Fibroblast of lung (primary cell): ENCODE data around the gene CIB2. TPM values are rescaled to one million over a fixed set of nuclear protein-coding genes. Genes with fewer than 3 reads are reported as not detected.

Experiments used
- DNase-seq, 2 donors: peaks; one replicate each; pipeline versions ENCODE4 v3.0.0 to v3.0.0-alpha.2; 2010; ENCODE audit warnings: low read depth in 2 of 2
- H2AFZ ChIP-seq: 2 replicates; pipeline ENCODE4 v1.5.1; 2012; ENCODE audit warnings: low read length, control low read depth, inconsistent platforms
- H3K27ac ChIP-seq: 2 replicates; pipeline ENCODE4 v1.5.1; 2011; ENCODE audit warnings: low read length, control low read depth; ENCODE audit not compliant: insufficient read depth
- H3K27me3 ChIP-seq: 2 replicates; pipeline ENCODE4 v1.5.1; 2011; ENCODE audit warnings: mild to moderate bottlenecking, low read length; ENCODE audit not compliant: control insufficient read depth, insufficient read depth
- H3K36me3 ChIP-seq: 2 replicates; pipeline ENCODE4 v1.5.1; 2011; ENCODE audit warnings: low read length; ENCODE audit not compliant: control insufficient read depth, insufficient read depth
- H3K4me1 ChIP-seq: 2 replicates; pipeline ENCODE4 v1.5.1; 2011; ENCODE audit warnings: low read length; ENCODE audit not compliant: control insufficient read depth, insufficient read depth; ENCODE audit errors: extremely low read depth
- H3K4me2 ChIP-seq: 2 replicates; pipeline ENCODE4 v1.5.1; 2011; ENCODE audit warnings: low read length, control low read depth; ENCODE audit not compliant: insufficient read depth; ENCODE audit errors: extremely low read depth
- H3K4me3 ChIP-seq, 4 experiments: fragments of 200-600 bp in 1 of 4; sonication (generic) in 1 of 4; replicated peaks in 1 of 4; 2 replicates each; pipeline ENCODE4 v1.5.1; 2011 to 2016; ENCODE audit warnings: low read length in 4 of 4, low read depth in 3 of 4, mild to moderate bottlenecking in 3 of 4, control low read depth in 2 of 4, inconsistent platforms in 1 of 4, mixed read lengths in 1 of 4; ENCODE audit not compliant: insufficient read depth in 1 of 4; ENCODE audit errors: control extremely low read depth in 1 of 4
- H3K79me2 ChIP-seq: 2 replicates; pipeline ENCODE4 v1.5.1; 2012; ENCODE audit warnings: mild to moderate bottlenecking, low read length, inconsistent platforms; ENCODE audit not compliant: control insufficient read depth, insufficient read depth
- H3K9ac ChIP-seq: 2 replicates; pipeline ENCODE4 v1.5.1; 2011; ENCODE audit warnings: mild to moderate bottlenecking, low read length, control low read depth; ENCODE audit not compliant: insufficient read depth
- H3K9me3 ChIP-seq: 2 replicates; pipeline ENCODE4 v1.5.1; 2012; ENCODE audit warnings: low read depth, low read length; ENCODE audit not compliant: control insufficient read depth, insufficient read depth
- H4K20me1 ChIP-seq: 2 replicates; pipeline ENCODE4 v1.5.1; 2011; ENCODE audit warnings: low read length; ENCODE audit not compliant: control insufficient read depth, insufficient read depth; ENCODE audit errors: extremely low read depth
- CTCF ChIP-seq, 2 donors: IDR thresholded peaks in 1 of 2; conservative IDR thresholded peaks in 1 of 2; 1 replicate in 1 of 2; 2 replicates in 1 of 2; pipeline ENCODE4 v1.5.1; 2011 to 2012; ENCODE audit warnings: low read length in 2 of 2, control low read depth in 1 of 2, inconsistent platforms in 1 of 2, low read depth in 1 of 2, mild to moderate bottlenecking in 1 of 2
- EZH2 ChIP-seq: IDR thresholded peaks from 2 replicates; pipeline ENCODE4 v1.5.1; 2012; ENCODE audit warnings: low read length, control low read depth, mild to moderate bottlenecking; ENCODE audit errors: missing control alignments
- polyA plus RNA-seq, 2 donors: library from polyadenylated mRNA; depleted of rRNA in 1 of 2; stranded (reverse) in 1 of 2; unstranded in 1 of 2; fragments of >200 nt; gene quantifications; 2 replicates each; pipeline ENCODE4 v1.2.1, GENCODE V29; 2011 to 2012; ENCODE audit warnings: missing spikeins in 1 of 2
- total RNA-seq: library from RNA; depleted of rRNA; stranded (reverse); fragments of >200 nt; gene quantifications from 2 replicates; pipeline ENCODE4 v1.2.1, GENCODE V29; 2014

The CIB2 gene
- total and polyA plus RNA-seq, 2 donors (not counting 1 experiment from before 2014, with no cell fraction given) = 3.1 to 4.2 TPM

- no peaks in the 10 kb centered on the region for H3K9me3 ChIP-seq
- DNase-seq = no peak
- no peak for TF ChIP-seq EZH2
- TF ChIP-seq CTCF (conservative IDR thresholded peaks at IDR 0.05 in 1 of 2, IDR thresholded peaks at IDR 0.05 in 1 of 2; ENCODE audit: low read depth in 1 of 2, low read length in 2 of 2) = no peak
Observed at GRCh38 chr15:78104119-78104479, 27.1 kb downstream of the CIB2 start.

GRCh38 chr15:78103406-78104118 is 27.7 kb downstream of the CIB2 start:
- H3K4me2 ChIP-seq = no peak overlapping the region
- TF ChIP-seq EZH2 = no peak
- TF ChIP-seq CTCF (conservative IDR thresholded peaks at IDR 0.05 in 1 of 2, IDR thresholded peaks at IDR 0.05 in 1 of 2; ENCODE audit: low read depth in 1 of 2, low read length in 2 of 2) = no peak
- H3K27ac ChIP-seq = no peak overlapping the region
- H4K20me1 ChIP-seq = no peaks in the 10 kb centered on the region
- no peaks in the 10 kb centered on the region for H3K9me3 ChIP-seq
- H3K36me3 ChIP-seq = no peaks in the 10 kb centered on the region
- H2AFZ ChIP-seq = no peak overlapping the region
- H3K4me3 ChIP-seq = no peak overlapping the region
- no peak for DNase-seq
- no peaks in the 10 kb centered on the region for H3K27me3 ChIP-seq
- no peaks in the 10 kb centered on the region for H3K79me2 ChIP-seq
- H3K9ac ChIP-seq = no peak overlapping the region
- peaks cover 3% of the 10 kb centered on the region for H3K4me1 ChIP-seq

More at GRCh38 chr15:78104119-78104479, 27.1 kb downstream of the CIB2 start:
- no peak overlapping the region for H2AFZ ChIP-seq
- H3K4me1 ChIP-seq = peaks cover 3% of the 10 kb centered on the region
- H3K79me2 ChIP-seq = no peaks in the 10 kb centered on the region
- no peaks in the 10 kb centered on the region for H4K20me1 ChIP-seq
- H3K27ac ChIP-seq = no peak overlapping the region
- H3K4me3 ChIP-seq = no peak overlapping the region
- H3K9ac ChIP-seq = no peak overlapping the region
- H3K36me3 ChIP-seq = no peaks in the 10 kb centered on the region
- no peaks in the 10 kb centered on the region for H3K27me3 ChIP-seq
- H3K4me2 ChIP-seq = no peak overlapping the region

- no peak overlapping the region for H2AFZ ChIP-seq
- TF ChIP-seq EZH2 = no peak
- no peak for TF ChIP-seq CTCF (conservative IDR thresholded peaks at IDR 0.05 in 1 of 2, IDR thresholded peaks at IDR 0.05 in 1 of 2; ENCODE audit: low read depth in 1 of 2, low read length in 2 of 2)
Observed at GRCh38 chr15:78102741-78103140, 28.5 kb downstream of the CIB2 start.

More at GRCh38 chr15:78102741-78103140, 28.5 kb downstream of the CIB2 start:
- H3K9ac ChIP-seq = no peak overlapping the region
- H3K4me2 ChIP-seq = no peak overlapping the region
- H3K79me2 ChIP-seq = no peaks in the 10 kb centered on the region
- H3K36me3 ChIP-seq = no peaks in the 10 kb centered on the region
- no peaks in the 10 kb centered on the region for H4K20me1 ChIP-seq
- no peaks in the 10 kb centered on the region for H3K9me3 ChIP-seq
- peaks cover 3% of the 10 kb centered on the region for H3K4me1 ChIP-seq
- no peak overlapping the region for H3K27ac ChIP-seq
- no peak overlapping the region for H3K4me3 ChIP-seq
- H3K27me3 ChIP-seq = no peaks in the 10 kb centered on the region
- no peak for DNase-seq
